Heart left ventricle (tissue), 13 donors: Measurements from ENCODE around the gene TSHZ1.

ENCODE experiments used
- CTCF ChIP-seq, 12 donors: fragments of 200-600 bp; sonication (generic) in 4 of 12; IDR thresholded peaks; one replicate each; pipeline versions ENCODE4 v1.5.0 to v1.8.0; 2018 to 2022; ENCODE audit warnings: antibody characterized with exemption in 12 of 12, mild to moderate bottlenecking in 5 of 12
- POLR2A ChIP-seq, 2 donors: fragments of 450-650 bp; IDR thresholded peaks; one replicate each; pipeline ENCODE4 v1.6.1; 2017; ENCODE audit warnings: antibody characterized with exemption in 2 of 2, mild to moderate bottlenecking in 2 of 2, moderate library complexity in 2 of 2
- donor health status: ischemic (EF 13 %, LVEDD 7.1; RV severe dilation, severe dysfunction).
- donor health status: DM: no; HTN: yes; CAD: no.
- donor health status: DM: no; HTN: no; CAD: no.
- donor health status: ischemic (EF 25% LVEDD 6.9; RV normal size, moderate dysfunction).
- donor health status: ischemic (EF 25% LVEDD 5.7; RV mildly dilated, moderate dysfunction).
- donor health status: ischemic (EF 35%, LVEDD 5.7; RV mildly dilated, moderate dysfunction).
- donor health status: nonischemic (EF 11% LVEDD 7.7; RV severe dilation, severe dysfunction).
- donor health status: DM: yes; HTN: yes; CAD: no.
- donor health status: PGD.
- donor health status: ischemic (EF 29% LVEDD 5.4; RV normal size, mild dysfunction).
- donor health status: nonischemic (EF 23%, LVEDD 6.1; RV moderate dilation, normal function).

- TF ChIP-seq CTCF (IDR thresholded peaks at IDR 0.05), result no peak
- TF ChIP-seq POLR2A (IDR thresholded peaks at IDR 0.05), result no peak
Observed at GRCh38 chr18:75251466-75251865, 40.9 kb downstream of the TSHZ1 start.
